Neuronal stem cell (in vitro differentiated cells): Measurements from ENCODE around the gene NHEJ1.

Experiments
- DNase-seq: peaks from one replicate; pipeline ENCODE4 v3.0.0-alpha.2; 2013; ENCODE audit warnings: low spot score
- H2AFZ ChIP-seq: one replicate; pipeline ENCODE4 v1.6.1; 2013; ENCODE audit warnings: mild to moderate bottlenecking, low read length, inconsistent platforms
- H2AK5ac ChIP-seq: 2 replicates; pipeline ENCODE4 v1.6.1; 2013; ENCODE audit warnings: low read depth, mild to moderate bottlenecking, inconsistent platforms, low read length, moderate library complexity, mixed read lengths
- H2BK120ac ChIP-seq: 2 replicates; pipeline ENCODE4 v1.6.1; 2013; ENCODE audit warnings: low read depth, mild to moderate bottlenecking, inconsistent platforms, low read length, moderate library complexity, mixed read lengths
- H2BK12ac ChIP-seq: one replicate; pipeline ENCODE4 v1.6.1; 2013; ENCODE audit warnings: low read length, inconsistent platforms
- H2BK15ac ChIP-seq: 2 replicates; pipeline ENCODE4 v1.6.1; 2013; ENCODE audit warnings: mild to moderate bottlenecking, low read length, inconsistent platforms, mixed read lengths
- H2BK5ac ChIP-seq: one replicate; pipeline ENCODE4 v1.6.1; 2013; ENCODE audit warnings: inconsistent platforms, mild to moderate bottlenecking, low read length, moderate library complexity
- H3K14ac ChIP-seq: one replicate; pipeline ENCODE4 v1.6.1; 2013; ENCODE audit warnings: low read length, inconsistent platforms
- H3K18ac ChIP-seq: 2 replicates; pipeline ENCODE4 v1.6.1; 2013; ENCODE audit warnings: low read length, inconsistent platforms
- H3K23ac ChIP-seq: 2 replicates; pipeline ENCODE4 v1.6.1; 2013; ENCODE audit warnings: low read depth, mild to moderate bottlenecking, mixed read lengths, low read length, inconsistent platforms; ENCODE audit not compliant: poor library complexity
- H3K27ac ChIP-seq: replicated peaks from 3 replicates; pipeline ENCODE4 v1.5.1; 2013; ENCODE audit warnings: low read length, inconsistent platforms
- H3K27me3 ChIP-seq, 3 experiments: 2 replicates each; pipeline ENCODE4 v1.6.1; 2013; ENCODE audit warnings: low read length in 3 of 3, mild to moderate bottlenecking in 2 of 3, inconsistent platforms in 1 of 3, low read depth in 1 of 3, mixed read lengths in 1 of 3, moderate library complexity in 1 of 3; ENCODE audit not compliant: control insufficient read depth in 3 of 3, insufficient read depth in 3 of 3
- H3K36me3 ChIP-seq, 2 donors: replicated peaks in 1 of 2; 2 replicates each; pipeline ENCODE4 v1.6.1; 2013; ENCODE audit warnings: low read length in 2 of 2; ENCODE audit not compliant: control insufficient read depth in 2 of 2, insufficient read depth in 2 of 2
- H3K4ac ChIP-seq: 2 replicates; pipeline ENCODE4 v1.6.1; 2013; ENCODE audit warnings: inconsistent platforms, mild to moderate bottlenecking, low read length, moderate library complexity
- H3K4me1 ChIP-seq, 2 donors: 1 replicate in 1 of 2; 2 replicates in 1 of 2; pipeline ENCODE4 v1.6.1; 2013; ENCODE audit warnings: low read length in 2 of 2, low read depth in 1 of 2; ENCODE audit not compliant: control insufficient read depth in 2 of 2, insufficient read depth in 1 of 2
- H3K4me2 ChIP-seq: one replicate; pipeline ENCODE4 v1.6.1; 2013; ENCODE audit warnings: mild to moderate bottlenecking, low read length, inconsistent platforms; ENCODE audit not compliant: insufficient read depth, poor library complexity, severe bottlenecking
- H3K4me3 ChIP-seq, 2 donors: 2 replicates each; pipeline ENCODE4 v1.5.1; 2013; ENCODE audit warnings: low read length in 2 of 2, mild to moderate bottlenecking in 2 of 2, inconsistent platforms in 1 of 2, moderate library complexity in 1 of 2
- H3K79me1 ChIP-seq: one replicate; pipeline ENCODE4 v1.6.1; 2013; ENCODE audit warnings: low read depth, mild to moderate bottlenecking, inconsistent platforms, low read length, moderate library complexity
- H3K9ac ChIP-seq: one replicate; pipeline ENCODE4 v1.6.1; 2013; ENCODE audit warnings: mild to moderate bottlenecking, low read depth, low read length, inconsistent platforms; ENCODE audit not compliant: poor library complexity
- H3K9me3 ChIP-seq, 2 donors: replicated peaks in 1 of 2; 2 replicates each; pipeline versions ENCODE3 to v1.6.1; 2013; ENCODE audit warnings: low read length in 2 of 2, mild to moderate bottlenecking in 2 of 2, inconsistent platforms in 1 of 2, low read depth in 1 of 2, mixed read lengths in 1 of 2, moderate library complexity in 1 of 2; ENCODE audit not compliant: control insufficient read depth in 2 of 2, insufficient read depth in 1 of 2
- H4K8ac ChIP-seq: one replicate; pipeline ENCODE4 v1.6.1; 2013; ENCODE audit warnings: low read depth, mild to moderate bottlenecking, inconsistent platforms, low read length, moderate library complexity
- H4K91ac ChIP-seq: one replicate; pipeline ENCODE4 v1.6.1; 2013; ENCODE audit warnings: low read length, low read depth, mild to moderate bottlenecking, inconsistent platforms; ENCODE audit not compliant: poor library complexity
- WGBS, 2 donors: extraction: QIAGEN DNeasy Blood & Tissue Kit; methylation state at CpG; one replicate each; pipeline ENCODE4 v1.1.7; 2013; ENCODE audit warnings: missing lambda C conversion rate in 2 of 2, mixed read lengths in 1 of 2; ENCODE audit not compliant: insufficient read length in 2 of 2, insufficient replicate concordance in 1 of 2; ENCODE audit errors: extremely low coverage in 2 of 2; 5-methylcytosine and 5-hydroxymethylcytosine counted together

The NHEJ1 gene

DNA sequence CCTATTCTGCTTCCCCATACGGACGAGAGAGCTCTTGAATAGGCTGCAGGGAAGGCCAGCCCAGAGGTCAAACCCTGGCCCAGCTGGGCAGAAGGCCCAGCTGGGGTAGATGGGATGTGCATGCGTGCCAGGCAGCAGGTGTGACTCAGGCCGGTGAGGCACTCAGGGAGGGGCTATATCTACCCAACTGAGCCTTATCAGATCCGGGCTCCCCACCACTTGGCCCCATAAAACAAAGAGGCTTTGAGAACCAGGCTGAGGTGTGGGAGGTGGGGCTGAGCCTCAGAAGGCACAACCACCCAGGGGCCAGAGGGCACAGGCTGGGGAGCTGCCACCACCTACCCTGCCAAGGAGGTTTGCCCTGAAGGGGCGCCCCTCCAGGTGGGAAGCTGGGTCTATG lies 111.3 kb downstream of the NHEJ1 start:
- WGBS, 2 donors = no CpG with 5 or more reads among the region's 6 CpGs
- Histone ChIP-seq H3K23ac (no peak overlapping the region), H4K91ac (no peak overlapping the region), H3K79me1 (no peaks in the 10 kb centered on the region), H2AFZ (no peak overlapping the region), H2AK5ac (no peak overlapping the region), H2BK5ac (no peak overlapping the region), H3K27ac (no peak overlapping the region), H2BK120ac (no peak overlapping the region), H3K9ac (no peak overlapping the region), H3K4me1 (no peaks in the 10 kb centered on the region), H2BK15ac (no peak overlapping the region), H3K14ac (no peak overlapping the region), H4K8ac (no peak overlapping the region), H3K27me3 (peaks cover 0 to 62% (median 14%) of the 10 kb centered on the region in 3 experiments), H3K4me3 (no peak overlapping the region), H3K18ac (no peak overlapping the region), H3K4ac (no peak overlapping the region), H3K9me3 (no peaks in the 10 kb centered on the region), H2BK12ac (no peak overlapping the region), H3K4me2 (no peak overlapping the region), H3K36me3 (no peaks in the 10 kb centered on the region)
- no peak for DNase-seq

- Histone ChIP-seq H2BK12ac (no peak overlapping the region), H4K91ac (no peak overlapping the region), H3K36me3 (no peaks in the 10 kb centered on the region), H3K18ac (no peak overlapping the region), H3K79me1 (no peaks in the 10 kb centered on the region), H4K8ac (no peak overlapping the region), H3K4me2 (no peak overlapping the region), H3K9me3 (no peaks in the 10 kb centered on the region), H2AFZ (no peak overlapping the region), H3K14ac (no peak overlapping the region), H3K4ac (no peak overlapping the region), H3K23ac (no peak overlapping the region), H3K27me3 (peaks cover 0 to 43% (median 17%) of the 10 kb centered on the region in 3 experiments), H2AK5ac (no peak overlapping the region), H3K27ac (no peak overlapping the region), H3K4me3 (no peak overlapping the region), H2BK15ac (no peak overlapping the region), H2BK120ac (no peak overlapping the region), H2BK5ac (no peak overlapping the region), H3K9ac (no peak overlapping the region), H3K4me1 (peaks cover 0 to 2% of the 10 kb centered on the region in 2 donors)
- peak; percentile 63 for DNase-seq
- WGBS, 2 donors = no CpG with 5 or more reads among the region's 6 CpGs
These were observed 114.6 kb downstream of the NHEJ1 start for GRCh38 chr2:219045937-219046550.

GRCh38 chr2:219042750-219043149 lies 117.9 kb downstream of the NHEJ1 start:
- whole genome bisulfite sequencing, 2 donors = no CpG with 5 or more reads among the region's 2 CpGs
- Histone ChIP-seq H3K4me3 (no peak overlapping the region), H2BK15ac (no peak overlapping the region), H3K36me3 (no peaks in the 10 kb centered on the region), H3K4ac (no peak overlapping the region), H2AK5ac (no peak overlapping the region), H3K4me1 (peaks cover 0 to 3% of the 10 kb centered on the region in 2 donors), H4K8ac (no peak overlapping the region), H3K9ac (no peak overlapping the region), H3K14ac (no peak overlapping the region), H3K79me1 (no peaks in the 10 kb centered on the region), H3K4me2 (no peak overlapping the region), H2BK5ac (no peak overlapping the region), H2BK120ac (no peak overlapping the region), H2AFZ (no peak overlapping the region), H2BK12ac (no peak overlapping the region), H3K27me3 (peaks cover 0 to 20% (median 18%) of the 10 kb centered on the region in 3 experiments), H4K91ac (no peak overlapping the region), H3K23ac (no peak overlapping the region), H3K27ac (no peak overlapping the region), H3K18ac (no peak overlapping the region), H3K9me3 (no peaks in the 10 kb centered on the region)
- no peak for DNase-seq

GRCh38 chr2:219042157-219042556 lies 118.5 kb downstream of the NHEJ1 start:
- peaks cover 0 to 3% of the 10 kb centered on the region in 2 donors for H3K4me1 ChIP-seq
- H2BK5ac ChIP-seq = no peak overlapping the region
- H3K27ac ChIP-seq = no peak overlapping the region
- peaks cover 0 to 18% (median 17%) of the 10 kb centered on the region in 3 experiments for H3K27me3 ChIP-seq
- H3K9ac ChIP-seq = no peak overlapping the region
- no peak overlapping the region for H3K18ac ChIP-seq
- H2BK120ac ChIP-seq = no peak overlapping the region
- WGBS, 2 donors = no CpG with 5 or more reads among the region's 4 CpGs
- no peak overlapping the region for H3K23ac ChIP-seq
- no peak overlapping the region for H2BK15ac ChIP-seq
- no peaks in the 10 kb centered on the region for H3K36me3 ChIP-seq
- H3K14ac ChIP-seq = no peak overlapping the region
- DNase-seq = no peak
- no peak overlapping the region for H2BK12ac ChIP-seq
- H3K4ac ChIP-seq = no peak overlapping the region
- H3K79me1 ChIP-seq = no peaks in the 10 kb centered on the region
- H4K91ac ChIP-seq = no peak overlapping the region
- H4K8ac ChIP-seq = no peak overlapping the region
- H2AK5ac ChIP-seq = no peak overlapping the region
- no peaks in the 10 kb centered on the region for H3K9me3 ChIP-seq
- H3K4me2 ChIP-seq = no peak overlapping the region
- no peak overlapping the region for H2AFZ ChIP-seq
- H3K4me3 ChIP-seq = no peak overlapping the region
